AG08395 (cell line): ENCODE results near the gene HDGFL2.

Experiments
- DNase-seq: peaks from one replicate; pipeline ENCODE4 v3.0.0; 2012; ENCODE audit warnings: mixed read lengths, low spot score

Gene HDGFL2

GRCh38 chr19:4472174-4472974 lies at the start of gene HDGFL2:
Gene HDGFL2, plus strand, starts transcription at chr19:4472297. Its CDS starts 54 bp downstream, at chr19:4472351.
- DNase-seq = peak; percentile 21

GRCh38 chr19:4423416-4424126 lies 48.5 kb upstream of the HDGFL2 start:
- no peak for DNase-seq

- peak; percentile 94 for DNase-seq
These were observed 46.6 kb upstream of the HDGFL2 start for GRCh38 chr19:4425537-4425936.

GRCh38 chr19:4428326-4428975 lies 43.6 kb upstream of the HDGFL2 start:
- no peak for DNase-seq

- no peak for DNase-seq
These were observed 42.8 kb upstream of the HDGFL2 start for GRCh38 chr19:4429256-4429655.

- no peak for DNase-seq
These were observed 42.3 kb upstream of the HDGFL2 start for GRCh38 chr19:4429771-4430171.

GRCh38 chr19:4430760-4431159 lies 41.3 kb upstream of the HDGFL2 start:
- DNase-seq = no peak

- DNase-seq = no peak
These were observed 40.8 kb upstream of the HDGFL2 start for GRCh38 chr19:4431296-4431695.

- DNase-seq = no peak
These were observed 40.1 kb upstream of the HDGFL2 start for GRCh38 chr19:4431808-4432674.

GRCh38 chr19:4432918-4433506 lies 39.1 kb upstream of the HDGFL2 start:
- no peak for DNase-seq

- DNase-seq = no peak
These were observed 37.7 kb upstream of the HDGFL2 start for GRCh38 chr19:4434391-4434790.

- no peak for DNase-seq
These were observed 35.9 kb upstream of the HDGFL2 start for GRCh38 chr19:4436231-4436630.

- DNase-seq = no peak
These were observed 35.0 kb upstream of the HDGFL2 start for GRCh38 chr19:4437103-4437502.

- DNase-seq = no peak
These were observed 32.9 kb upstream of the HDGFL2 start for GRCh38 chr19:4439243-4439642.

- DNase-seq = no peak
These were observed 29.9 kb upstream of the HDGFL2 start for GRCh38 chr19:4441994-4442818.

GRCh38 chr19:4442819-4443146 lies 29.3 kb upstream of the HDGFL2 start:
- DNase-seq = no peak

- DNase-seq = no peak
These were observed 28.9 kb upstream of the HDGFL2 start for GRCh38 chr19:4443188-4443587.

- no peak for DNase-seq
These were observed 27.9 kb upstream of the HDGFL2 start for GRCh38 chr19:4443966-4444764.

- DNase-seq = no peak
These were observed 27.0 kb upstream of the HDGFL2 start for GRCh38 chr19:4444765-4445741.
